MV-4-11 (cell line): ENCODE results near the gene EID3.
"Not testable (repeated sequence)": the region's sequence is repeated elsewhere in the genome, so short reads cannot be mapped to it uniquely, and the experiment has no call there.

Experiments
- DNase-seq: peaks from one replicate; lab custom pipeline; 2025; lab: John Stamatoyannopoulos, UW

The EID3 gene

GRCh38 chr12:104313568-104314241 is 10.2 kb downstream of the EID3 start:
- DNase-seq = no peak

- DNase-seq = peak; percentile 7
These were observed 10.7 kb downstream of the EID3 start for GRCh38 chr12:104314242-104314614.

- DNase-seq = no peak
These were observed 12.0 kb downstream of the EID3 start for GRCh38 chr12:104315326-104316224.

- no peak for DNase-seq
These were observed 13.4 kb downstream of the EID3 start for GRCh38 chr12:104316936-104317335.

- no peak for DNase-seq
These were observed 14.1 kb downstream of the EID3 start for GRCh38 chr12:104317538-104318210.

GRCh38 chr12:104319028-104319427 is 15.5 kb downstream of the EID3 start:
- no peak for DNase-seq

GRCh38 chr12:104319918-104320626 is 16.5 kb downstream of the EID3 start:
- DNase-seq = no peak

GRCh38 chr12:104320627-104321024 is 17.1 kb downstream of the EID3 start:
- DNase-seq = no peak

GRCh38 chr12:104321949-104322348 is 18.4 kb downstream of the EID3 start:
- DNase-seq = no peak

GRCh38 chr12:104322533-104322932 is 19.0 kb downstream of the EID3 start:
- not testable (repeated sequence) for DNase-seq

GRCh38 chr12:104323899-104324298 is 20.4 kb downstream of the EID3 start:
- DNase-seq = no peak

- DNase-seq = not testable (repeated sequence)
These were observed 24.7 kb downstream of the EID3 start for GRCh38 chr12:104328278-104328677.

GRCh38 chr12:104328790-104329189 is 25.3 kb downstream of the EID3 start:
- DNase-seq = no peak

- no peak for DNase-seq
These were observed 26.4 kb downstream of the EID3 start for GRCh38 chr12:104329707-104330532.

GRCh38 chr12:104331376-104331775 is 27.8 kb downstream of the EID3 start:
- no peak for DNase-seq

- not testable (repeated sequence) for DNase-seq
These were observed 28.7 kb downstream of the EID3 start for GRCh38 chr12:104332273-104332672.

GRCh38 chr12:104333692-104334255 is 30.2 kb downstream of the EID3 start:
- DNase-seq = no peak

GRCh38 chr12:104334581-104334980 is 31.0 kb downstream of the EID3 start:
- no peak for DNase-seq

- no peak for DNase-seq
These were observed 32.6 kb downstream of the EID3 start for GRCh38 chr12:104336115-104336514.

- no peak for DNase-seq
These were observed 33.6 kb downstream of the EID3 start for GRCh38 chr12:104337030-104337558.

GRCh38 chr12:104339663-104340062 is 36.1 kb downstream of the EID3 start:
- no peak for DNase-seq
